Choroid plexus epithelial cell (primary cell): ENCODE results near the gene ADAM12.
"Not testable (repeated sequence)": the region's sequence is repeated elsewhere in the genome, so short reads cannot be mapped to it uniquely, and the experiment has no call there.

Source experiments
- DNase-seq: peaks from one replicate; pipeline ENCODE4 v3.0.0-alpha.2; 2010; ENCODE audit warnings: low read depth
- H3K4me3 ChIP-seq: 2 replicates; pipeline ENCODE4 v1.5.1; 2011; ENCODE audit warnings: low read depth, mild to moderate bottlenecking, control low read depth, low read length, moderate library complexity
- CTCF ChIP-seq: conservative IDR thresholded peaks from 2 replicates; pipeline ENCODE4 v1.5.1; 2011; ENCODE audit warnings: low read depth, mild to moderate bottlenecking, control low read depth, inconsistent platforms, low read length, moderate library complexity

The ADAM12 gene

GRCh38 chr10:126253611-126253998, 134.7 kb downstream of the ADAM12 start:
- TF ChIP-seq CTCF = no peak
- H3K4me3 ChIP-seq = no peak overlapping the region

GRCh38 chr10:126252884-126253610, 135.2 kb downstream of the ADAM12 start:
- no peak overlapping the region for H3K4me3 ChIP-seq
- peak; percentile 94 for DNase-seq

More at GRCh38 chr10:126253611-126253998, 134.7 kb downstream of the ADAM12 start:
- no peak for DNase-seq

GRCh38 chr10:126251778-126252407, 136.4 kb downstream of the ADAM12 start:
- no peak for DNase-seq
- no peak for TF ChIP-seq CTCF

More at GRCh38 chr10:126252884-126253610, 135.2 kb downstream of the ADAM12 start:
- no peak for TF ChIP-seq CTCF

GRCh38 chr10:126250527-126251310, 137.6 kb downstream of the ADAM12 start:
- no peak overlapping the region for H3K4me3 ChIP-seq
- DNase-seq = peak; percentile 61
- no peak for TF ChIP-seq CTCF

More at GRCh38 chr10:126251778-126252407, 136.4 kb downstream of the ADAM12 start:
- H3K4me3 ChIP-seq = no peak overlapping the region

GRCh38 chr10:126250045-126250444, 138.2 kb downstream of the ADAM12 start:
- DNase-seq = peak; percentile 67
- TF ChIP-seq CTCF = no peak
- H3K4me3 ChIP-seq = no peak overlapping the region

GRCh38 chr10:126247446-126247975, 140.8 kb downstream of the ADAM12 start:
- peak; percentile 99 for DNase-seq
- TF ChIP-seq CTCF = no peak
- H3K4me3 ChIP-seq = no peak overlapping the region

GRCh38 chr10:126246396-126246795, 141.9 kb downstream of the ADAM12 start:
- peak; percentile 53 for DNase-seq
- H3K4me3 ChIP-seq = not testable (repeated sequence)
